DND-41 (cell line): ENCODE measurements around the gene PON3.

Experiments used
- EZH2 ChIP-seq: IDR thresholded peaks from 3 replicates; pipeline ENCODE4 v1.6.1; 2012; ENCODE audit warnings: borderline replicate concordance, low read depth, mild to moderate bottlenecking, moderate library complexity, low read length, inconsistent platforms; ENCODE audit not compliant: severe bottlenecking
- TF ChIP-seq, protein P1 (sequence below): IDR thresholded peaks from 2 replicates; pipeline ENCODE4 v1.5.1; 2012; ENCODE audit warnings: borderline replicate concordance, low read length, moderate library complexity, mild to moderate bottlenecking; ENCODE audit not compliant: poor library complexity, severe bottlenecking; ENCODE audit errors: extremely low read depth

DNA sequence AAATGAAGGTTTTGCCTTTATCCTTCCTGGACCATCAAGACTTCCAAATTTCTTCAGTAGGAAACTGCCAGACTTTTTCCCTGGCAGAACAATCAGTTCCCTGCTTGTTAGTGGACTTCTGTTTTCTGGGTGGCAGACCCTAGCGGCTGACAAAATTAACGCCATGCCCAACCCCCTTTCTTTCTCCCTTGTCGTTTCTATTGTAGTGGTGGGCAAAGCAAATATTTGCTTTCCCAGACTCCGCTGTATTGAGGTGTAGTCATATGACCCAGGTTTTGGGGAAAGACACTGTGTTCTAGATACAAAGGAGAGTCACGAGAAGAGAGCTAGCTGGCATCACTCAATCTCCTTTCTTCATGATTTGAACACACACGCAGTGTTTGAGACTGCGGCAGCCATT is 31.0 kb upstream of the PON3 start:
- TF ChIP-seq, protein P1, sequence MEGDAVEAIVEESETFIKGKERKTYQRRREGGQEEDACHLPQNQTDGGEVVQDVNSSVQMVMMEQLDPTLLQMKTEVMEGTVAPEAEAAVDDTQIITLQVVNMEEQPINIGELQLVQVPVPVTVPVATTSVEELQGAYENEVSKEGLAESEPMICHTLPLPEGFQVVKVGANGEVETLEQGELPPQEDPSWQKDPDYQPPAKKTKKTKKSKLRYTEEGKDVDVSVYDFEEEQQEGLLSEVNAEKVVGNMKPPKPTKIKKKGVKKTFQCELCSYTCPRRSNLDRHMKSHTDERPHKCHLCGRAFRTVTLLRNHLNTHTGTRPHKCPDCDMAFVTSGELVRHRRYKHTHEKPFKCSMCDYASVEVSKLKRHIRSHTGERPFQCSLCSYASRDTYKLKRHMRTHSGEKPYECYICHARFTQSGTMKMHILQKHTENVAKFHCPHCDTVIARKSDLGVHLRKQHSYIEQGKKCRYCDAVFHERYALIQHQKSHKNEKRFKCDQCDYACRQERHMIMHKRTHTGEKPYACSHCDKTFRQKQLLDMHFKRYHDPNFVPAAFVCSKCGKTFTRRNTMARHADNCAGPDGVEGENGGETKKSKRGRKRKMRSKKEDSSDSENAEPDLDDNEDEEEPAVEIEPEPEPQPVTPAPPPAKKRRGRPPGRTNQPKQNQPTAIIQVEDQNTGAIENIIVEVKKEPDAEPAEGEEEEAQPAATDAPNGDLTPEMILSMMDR = no peak
- no peak for TF ChIP-seq EZH2
